Panc1 (cell line): ENCODE measurements around the gene OTUD7B. TPM values are rescaled to one million over a fixed set of nuclear protein-coding genes. Genes with fewer than 3 reads are reported as not detected.
A peak's percentile ranks its signal among the peaks of the same experiment; 100 is the strongest.
"Not testable (repeated sequence)": the region's sequence is repeated elsewhere in the genome, so short reads cannot be mapped to it uniquely, and the experiment has no call there.

ENCODE experiments used
- ATAC-seq: fragments of 200-7000 bp; cut with Tn5 transposase; 2 replicates; pipeline ENCODE4 v1.9.1; 2020; ENCODE audit warnings: mild to moderate bottlenecking, moderate library complexity
- BruUV-seq: library from RNA; stranded (reverse); fragments of 400-500 nt; replicated peaks from 2 replicates; lab custom pipeline; 2021; lab: Mats Ljungman, UMichigan
- CTCF ChIA-PET: fragments of 300-600 bp; sonication (Branson Sonifier 250); formaldehyde crosslinking; loops from one replicate; lab custom pipeline; 2022; ENCODE audit warnings: antibody characterized with exemption; lab: Charles Lee
- POLR2A ChIA-PET: fragments of 300-600 bp; sonication (Branson Sonifier 250); formaldehyde crosslinking; loops from one replicate; lab custom pipeline; 2022; ENCODE audit warnings: antibody characterized with exemption; lab: Charles Lee
- DNase-seq: peaks from one replicate; pipeline ENCODE4 v3.0.0-alpha.2; 2010; ENCODE audit warnings: low read depth, low spot score
- H3K27ac ChIP-seq: 2 replicates; pipeline ENCODE4 v1.5.1; 2011; ENCODE audit warnings: mild to moderate bottlenecking, low read length, inconsistent platforms
- H3K27me3 ChIP-seq: fragments of 200-500 bp; sonication (Bioruptor generic); 2 replicates; pipeline ENCODE4 v1.6.0; 2014; ENCODE audit warnings: low read length, inconsistent platforms; ENCODE audit not compliant: control insufficient read depth, insufficient read depth
- H3K36me3 ChIP-seq: fragments of 200-500 bp; sonication (Bioruptor generic); 2 replicates; pipeline ENCODE4 v1.5.1; 2014; ENCODE audit warnings: inconsistent platforms, mild to moderate bottlenecking, low read length, moderate library complexity; ENCODE audit not compliant: control insufficient read depth, insufficient read depth
- H3K4me1 ChIP-seq: 2 replicates; pipeline ENCODE4 v1.5.1; 2011; ENCODE audit warnings: inconsistent platforms, mild to moderate bottlenecking, low read length, moderate library complexity; ENCODE audit not compliant: control insufficient read depth, insufficient read depth
- H3K4me3 ChIP-seq, 2 experiments: 2 replicates each; pipeline ENCODE4 v1.5.1; 2011 to 2012; ENCODE audit warnings: low read depth in 2 of 2, low read length in 2 of 2, mild to moderate bottlenecking in 2 of 2, inconsistent platforms in 1 of 2, moderate library complexity in 1 of 2
- H3K9me3 ChIP-seq: fragments of 200-500 bp; sonication (Bioruptor generic); 2 replicates; pipeline ENCODE4 v1.5.1; 2014; ENCODE audit warnings: low read depth, mild to moderate bottlenecking, inconsistent platforms, low read length, moderate library complexity; ENCODE audit not compliant: control insufficient read depth, insufficient read depth
- POLR2AphosphoS5 ChIP-seq: IDR thresholded peaks from 2 replicates; pipeline ENCODE4 v1.6.1; 2012; ENCODE audit warnings: mild to moderate bottlenecking, low read depth, low read length, moderate library complexity
- SIN3A ChIP-seq: IDR thresholded peaks from 2 replicates; pipeline ENCODE4 v1.6.1; 2012; ENCODE audit warnings: low read depth, mild to moderate bottlenecking, low read length, moderate library complexity, borderline replicate concordance; ENCODE audit not compliant: insufficient read depth
- in situ Hi-C: cut with HindIII; loops from 2 replicates; pipeline ENCODE4 v1.10.0; 2016; ENCODE audit warnings: low sequenced_read_pairs, low pct_unique_long_range_greater_than_20kb
- intact Hi-C: fragments of 100-400 bp; cut with micrococcal nuclease; formaldehyde crosslinking; loops from one replicate; pipeline ENCODE4 v1.10.0; 2022; ENCODE audit not compliant: unreplicated experiment
- total RNA-seq: library from RNA; stranded (reverse); gene quantifications from one replicate; pipeline ENCODE4 v1.2.1, GENCODE V29; 2021; ENCODE audit not compliant: unreplicated experiment
- TF ChIP-seq, protein P1 (sequence below): fragments of 450-650 bp; IDR thresholded peaks from 2 replicates; pipeline ENCODE4 v1.5.1; 2017; ENCODE audit warnings: mild to moderate bottlenecking
- TF ChIP-seq, protein P2 (sequence below), 2 experiments: IDR thresholded peaks; 2 replicates each; pipeline ENCODE4 v1.6.1; 2011 to 2012; ENCODE audit warnings: low read depth in 2 of 2, control low read depth in 1 of 2, low read length in 1 of 2, mild to moderate bottlenecking in 1 of 2, moderate library complexity in 1 of 2; ENCODE audit not compliant: insufficient read depth in 1 of 2

Gene OTUD7B
- total RNA-seq, 1 experiment from 2014 or later, result 24.1 TPM

GRCh38 chr1:149942207-149942606, 68.3 kb downstream of the OTUD7B start:
- H3K4me1 ChIP-seq, result peaks cover 51% of the 10 kb centered on the region
- no TSS peak for BruUV-seq
- H3K27me3 ChIP-seq, result no peaks in the 10 kb centered on the region
- TF ChIP-seq, protein P1, sequence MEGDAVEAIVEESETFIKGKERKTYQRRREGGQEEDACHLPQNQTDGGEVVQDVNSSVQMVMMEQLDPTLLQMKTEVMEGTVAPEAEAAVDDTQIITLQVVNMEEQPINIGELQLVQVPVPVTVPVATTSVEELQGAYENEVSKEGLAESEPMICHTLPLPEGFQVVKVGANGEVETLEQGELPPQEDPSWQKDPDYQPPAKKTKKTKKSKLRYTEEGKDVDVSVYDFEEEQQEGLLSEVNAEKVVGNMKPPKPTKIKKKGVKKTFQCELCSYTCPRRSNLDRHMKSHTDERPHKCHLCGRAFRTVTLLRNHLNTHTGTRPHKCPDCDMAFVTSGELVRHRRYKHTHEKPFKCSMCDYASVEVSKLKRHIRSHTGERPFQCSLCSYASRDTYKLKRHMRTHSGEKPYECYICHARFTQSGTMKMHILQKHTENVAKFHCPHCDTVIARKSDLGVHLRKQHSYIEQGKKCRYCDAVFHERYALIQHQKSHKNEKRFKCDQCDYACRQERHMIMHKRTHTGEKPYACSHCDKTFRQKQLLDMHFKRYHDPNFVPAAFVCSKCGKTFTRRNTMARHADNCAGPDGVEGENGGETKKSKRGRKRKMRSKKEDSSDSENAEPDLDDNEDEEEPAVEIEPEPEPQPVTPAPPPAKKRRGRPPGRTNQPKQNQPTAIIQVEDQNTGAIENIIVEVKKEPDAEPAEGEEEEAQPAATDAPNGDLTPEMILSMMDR, result peak; percentile 74
- TF ChIP-seq POLR2AphosphoS5, result no peak
- ChIA-PET CTCF (interaction anchor here (1.1 kb wide), 1 partner anchor 226 kb away, joined by 3 read pairs; no protein-coding TSS in a partner anchor), POLR2A (no interaction called here)
- intact Hi-C loops, result loop anchor here (5.0 kb wide), 1 partner anchor 50 kb away; no protein-coding TSS in a partner anchor
- no peak overlapping the region for H3K4me3 ChIP-seq
- ATAC-seq (peak; percentile 57; the same call in 1 of the 2 replicates), DNase-seq (no peak)
- in situ Hi-C loops, result no loop called here
- no peaks in the 10 kb centered on the region for H3K9me3 ChIP-seq
- H3K27ac ChIP-seq, result peak overlapping the region; percentile 59; the same call in 1 of the 2 replicates
- H3K36me3 ChIP-seq, result no peaks in the 10 kb centered on the region; the same call in 1 of the 2 replicates

- peak overlapping the region; percentile 91 for H3K27ac ChIP-seq
- CTCF ChIA-PET, result no interaction called here
These were observed 70.1 kb downstream of the OTUD7B start for GRCh38 chr1:149940427-149940826.

DNA sequence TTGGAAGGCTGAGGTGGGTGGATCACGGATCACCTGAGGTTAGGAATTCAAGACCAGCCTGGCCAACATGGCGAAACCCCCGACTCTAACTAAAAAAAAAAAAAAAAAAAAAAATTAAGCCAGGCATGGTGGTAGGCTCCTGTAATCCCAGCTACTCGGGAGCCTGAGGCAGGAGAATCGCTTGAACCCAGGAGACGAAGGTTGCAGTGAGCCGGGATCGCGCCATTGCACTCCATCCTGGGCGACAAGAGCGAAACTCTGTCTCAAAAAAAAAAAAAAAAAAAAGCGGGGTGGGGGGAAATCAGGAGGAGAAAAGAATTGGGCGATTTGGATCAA, 71.9 kb downstream of the OTUD7B start:
- in situ Hi-C loops, result not testable (repeated sequence)
- CTCF ChIA-PET, result interaction anchor here (0.7 kb wide), 1 partner anchor 636 kb away, joined by 3 read pairs; no protein-coding TSS in a partner anchor

More at GRCh38 chr1:149940427-149940826, 70.1 kb downstream of the OTUD7B start:
- intact Hi-C loops (loop anchor here (5.0 kb wide), 1 partner anchor 48 kb away; no protein-coding TSS in a partner anchor), in situ Hi-C loops (no loop called here)
- TF ChIP-seq, protein P1, result no peak
- TF ChIP-seq, protein P2, sequence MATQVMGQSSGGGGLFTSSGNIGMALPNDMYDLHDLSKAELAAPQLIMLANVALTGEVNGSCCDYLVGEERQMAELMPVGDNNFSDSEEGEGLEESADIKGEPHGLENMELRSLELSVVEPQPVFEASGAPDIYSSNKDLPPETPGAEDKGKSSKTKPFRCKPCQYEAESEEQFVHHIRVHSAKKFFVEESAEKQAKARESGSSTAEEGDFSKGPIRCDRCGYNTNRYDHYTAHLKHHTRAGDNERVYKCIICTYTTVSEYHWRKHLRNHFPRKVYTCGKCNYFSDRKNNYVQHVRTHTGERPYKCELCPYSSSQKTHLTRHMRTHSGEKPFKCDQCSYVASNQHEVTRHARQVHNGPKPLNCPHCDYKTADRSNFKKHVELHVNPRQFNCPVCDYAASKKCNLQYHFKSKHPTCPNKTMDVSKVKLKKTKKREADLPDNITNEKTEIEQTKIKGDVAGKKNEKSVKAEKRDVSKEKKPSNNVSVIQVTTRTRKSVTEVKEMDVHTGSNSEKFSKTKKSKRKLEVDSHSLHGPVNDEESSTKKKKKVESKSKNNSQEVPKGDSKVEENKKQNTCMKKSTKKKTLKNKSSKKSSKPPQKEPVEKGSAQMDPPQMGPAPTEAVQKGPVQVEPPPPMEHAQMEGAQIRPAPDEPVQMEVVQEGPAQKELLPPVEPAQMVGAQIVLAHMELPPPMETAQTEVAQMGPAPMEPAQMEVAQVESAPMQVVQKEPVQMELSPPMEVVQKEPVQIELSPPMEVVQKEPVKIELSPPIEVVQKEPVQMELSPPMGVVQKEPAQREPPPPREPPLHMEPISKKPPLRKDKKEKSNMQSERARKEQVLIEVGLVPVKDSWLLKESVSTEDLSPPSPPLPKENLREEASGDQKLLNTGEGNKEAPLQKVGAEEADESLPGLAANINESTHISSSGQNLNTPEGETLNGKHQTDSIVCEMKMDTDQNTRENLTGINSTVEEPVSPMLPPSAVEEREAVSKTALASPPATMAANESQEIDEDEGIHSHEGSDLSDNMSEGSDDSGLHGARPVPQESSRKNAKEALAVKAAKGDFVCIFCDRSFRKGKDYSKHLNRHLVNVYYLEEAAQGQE (IDR thresholded peaks at IDR 0.05; ENCODE audit: insufficient read depth in 1 of 2, low read depth in 2 of 2, low read length in 1 of 2), result no peak
- no peak for TF ChIP-seq SIN3A
- no peak overlapping the region for H3K4me3 ChIP-seq
- no peaks in the 10 kb centered on the region for H3K36me3 ChIP-seq
- no peak for DNase-seq
- H3K4me1 ChIP-seq, result peaks cover 59% of the 10 kb centered on the region
- no peaks in the 10 kb centered on the region for H3K9me3 ChIP-seq
- POLR2A ChIA-PET, result no interaction called here
- BruUV-seq, result no TSS peak
- ATAC-seq, result no peak
- no peaks in the 10 kb centered on the region for H3K27me3 ChIP-seq

More for the DNA sequence above, 71.9 kb downstream of the OTUD7B start:
- H3K27me3 ChIP-seq, H3K9me3 ChIP-seq, DNase-seq, ATAC-seq, H3K36me3 ChIP-seq, intact Hi-C loops, BruUV-seq: not testable (repeated sequence)
- peaks cover 59% of the 10 kb centered on the region for H3K4me1 ChIP-seq
- H3K27ac ChIP-seq, result peak overlapping the region; percentile 91
- peak overlapping the region; percentile 29 to 57 for H3K4me3 ChIP-seq
- POLR2A ChIA-PET, result interaction anchor here (0.7 kb wide), 1 partner anchor 13 kb away, joined by 6 read pairs; no protein-coding TSS in a partner anchor
